K562 (cell line): ENCODE measurements around the gene ACACB. TPM values are rescaled to one million over a fixed set of nuclear protein-coding genes. Genes with fewer than 3 reads are reported as not detected.

Experiments
- ATAC-seq: fragments of 200-7000 bp; cut with Tn5 transposase; 3 replicates; pipeline ENCODE4 v1.9.1; 2020; ENCODE audit warnings: moderate library complexity
- BruUV-seq: library from RNA; stranded (reverse); fragments of 400-500 nt; replicated peaks from 2 replicates; lab custom pipeline; 2021; lab: Mats Ljungman, UMichigan
- CTCF ChIA-PET: fragments of 300-600 bp; formaldehyde crosslinking; extraction: SDS; loops from one replicate; lab custom pipeline; 2021; ENCODE audit warnings: low intra/inter-chr PET ratio; lab: Yijun Ruan, JAX
- POLR2A ChIA-PET: fragments of 300-600, 350-650 bp; sonication (Branson Sonifier 250); formaldehyde crosslinking; extraction: SDS; loops from one replicate; lab custom pipeline; 2021; ENCODE audit warnings: antibody characterized with exemption, inconsistent platforms; lab: Yijun Ruan, JAX
- DNase-seq, 4 experiments: peaks; one replicate each; pipeline versions ENCODE4 v3.0.0 to v3.0.0-alpha.2; 2011 to 2018; ENCODE audit warnings: low spot score in 3 of 4, mixed read lengths in 3 of 4; ENCODE audit errors: extremely low read depth in 1 of 4
- FAIRE-seq: peaks from 2 replicates; lab custom pipeline; 2011; peaks lifted over from hg19 to GRCh38; lab: Jason Lieb, UNC
- H2AFZ ChIP-seq: 2 replicates; pipeline ENCODE4 v1.6.0; 2011; ENCODE audit warnings: low read depth, low read length, control low read depth, inconsistent platforms
- H3K27ac ChIP-seq: fragments of 200-600 bp; 3 replicates; pipeline ENCODE4 v1.8.0; 2011; ENCODE audit warnings: low read depth, mild to moderate bottlenecking, control low read depth, inconsistent platforms, low read length, moderate library complexity, mixed read lengths; ENCODE audit errors: extremely low read depth
- H3K27me3 ChIP-seq, 2 experiments: fragments of 300-600 bp in 1 of 2; 2 replicates in 1 of 2; 3 replicates in 1 of 2; pipeline versions ENCODE4 v1.6.0 to v1.8.0; 2011; ENCODE audit warnings: inconsistent platforms in 2 of 2, low read length in 2 of 2, mild to moderate bottlenecking in 1 of 2, mixed read lengths in 1 of 2, moderate library complexity in 1 of 2; ENCODE audit not compliant: control insufficient read depth in 2 of 2, insufficient read depth in 2 of 2
- H3K36me3 ChIP-seq: fragments of 300-600 bp; 3 replicates; pipeline ENCODE4 v1.8.0; 2011; ENCODE audit warnings: mild to moderate bottlenecking, low read length, inconsistent platforms; ENCODE audit not compliant: control insufficient read depth, insufficient read depth
- H3K4me1 ChIP-seq, 2 experiments: fragments of 200-600 bp in 1 of 2; replicated peaks in 1 of 2; 2 replicates in 1 of 2; 3 replicates in 1 of 2; pipeline versions ENCODE4 v1.5.1 to v1.8.0; 2011; ENCODE audit warnings: inconsistent platforms in 2 of 2, low read length in 2 of 2, mild to moderate bottlenecking in 1 of 2, mixed read lengths in 1 of 2, moderate library complexity in 1 of 2; ENCODE audit not compliant: control insufficient read depth in 2 of 2, insufficient read depth in 2 of 2
- H3K4me2 ChIP-seq: 2 replicates; pipeline ENCODE4 v1.6.1; 2011; ENCODE audit warnings: low read length, control low read depth, inconsistent platforms, mixed read lengths; ENCODE audit not compliant: insufficient read depth
- H3K4me3 ChIP-seq: fragments of 200-600 bp; sonication (generic), shearing (Covaris generic); 2 replicates; pipeline ENCODE4 v1.5.1; 2016; ENCODE audit warnings: control low read depth, inconsistent platforms
- H3K79me2 ChIP-seq: fragments of 200-600 bp; 3 replicates; pipeline ENCODE4 v1.8.0; 2011; ENCODE audit warnings: low read length, inconsistent platforms; ENCODE audit not compliant: control insufficient read depth, insufficient read depth
- H3K9ac ChIP-seq, 2 experiments: 2 replicates each; pipeline versions ENCODE4 v1.6.0 to v1.6.1; 2011; ENCODE audit warnings: low read depth in 2 of 2, low read length in 2 of 2, control low read depth in 1 of 2, inconsistent platforms in 1 of 2, mild to moderate bottlenecking in 1 of 2, mixed read lengths in 1 of 2; ENCODE audit not compliant: insufficient read depth in 1 of 2
- H3K9me1 ChIP-seq: one replicate; pipeline ENCODE4 v1.6.0; 2011; ENCODE audit warnings: inconsistent platforms, mild to moderate bottlenecking, low read length, moderate library complexity; ENCODE audit not compliant: control insufficient read depth, insufficient read depth
- H3K9me3 ChIP-seq: replicated peaks from 2 replicates; pipeline ENCODE4 v1.5.1; 2011; ENCODE audit warnings: low read depth, low read length, inconsistent platforms; ENCODE audit not compliant: control insufficient read depth, insufficient read depth
- H4K20me1 ChIP-seq: replicated peaks from 2 replicates; pipeline ENCODE4 v1.6.1; 2011; ENCODE audit warnings: low read length, inconsistent platforms, mixed read lengths; ENCODE audit not compliant: control insufficient read depth, insufficient read depth
- E2F1 ChIP-seq: sonication (generic); formaldehyde crosslinking; IDR thresholded peaks from 2 replicates; pipeline ENCODE4 v1.8.1; 2023; ENCODE audit warnings: mild to moderate bottlenecking, missing genetic modification reagents, moderate library complexity
- ELF4 ChIP-seq: fragments of 450-650 bp; formaldehyde crosslinking; IDR thresholded peaks from 2 replicates; pipeline ENCODE4 v1.4.0; 2022; ENCODE audit warnings: missing genetic modification characterization
- ELK3 ChIP-seq: fragments of 450-650 bp; formaldehyde crosslinking; IDR thresholded peaks from 2 replicates; pipeline ENCODE4 v1.4.0; 2020; ENCODE audit warnings: mild to moderate bottlenecking
- ETV1 ChIP-seq: fragments of 450-650 bp; conservative IDR thresholded peaks from 2 replicates; pipeline ENCODE4 v1.6.1; 2016; ENCODE audit warnings: missing genetic modification characterization, control low read depth, low read depth, missing compliant biosample characterization
- MCM7 ChIP-seq, 2 experiments: fragments of 450-650 bp; IDR thresholded peaks; 2 replicates each; pipeline ENCODE4 v1.6.1; 2016 to 2018
- PTRF ChIP-seq: fragments of 450-650 bp; IDR thresholded peaks from 2 replicates; pipeline ENCODE4 v1.6.1; 2016; ENCODE audit warnings: mild to moderate bottlenecking, missing genetic modification characterization, missing compliant biosample characterization
- RBM39 ChIP-seq: fragments of 200-400 bp; formaldehyde crosslinking; optimal IDR thresholded peaks from 2 replicates; pipeline ENCODE3; 2018; ENCODE audit warnings: low read depth, low read length
- REST ChIP-seq, 2 experiments: fragments of 450-650 bp; formaldehyde crosslinking in 1 of 2; IDR thresholded peaks; 2 replicates each; pipeline versions ENCODE4 v1.4.0 to v1.6.1; 2014 to 2020; ENCODE audit warnings: mild to moderate bottlenecking in 2 of 2, borderline replicate concordance in 1 of 2, low read depth in 1 of 2
- TAF9B ChIP-seq: fragments of 450-650 bp; IDR thresholded peaks from 2 replicates; pipeline ENCODE4 v1.6.1; 2018; ENCODE audit warnings: mild to moderate bottlenecking; ENCODE audit not compliant: partially characterized antibody
- ZBTB8A ChIP-seq: fragments of 450-650 bp; IDR thresholded peaks from 2 replicates; pipeline ENCODE4 v1.6.1; 2018; ENCODE audit warnings: mild to moderate bottlenecking, moderate library complexity; ENCODE audit not compliant: partially characterized antibody
- ZNF12 ChIP-seq: sonication (generic); formaldehyde crosslinking; IDR thresholded peaks from 2 replicates; pipeline ENCODE4 v1.4.0; 2020; ENCODE audit warnings: mild to moderate bottlenecking, missing genetic modification reagents
- ZNF217 ChIP-seq: sonication (generic); formaldehyde crosslinking; IDR thresholded peaks from 2 replicates; pipeline ENCODE4 v1.8.0; 2022; ENCODE audit warnings: mild to moderate bottlenecking, missing genetic modification reagents
- ZNF589 ChIP-seq: fragments of 200-800 bp; sonication (Bioruptor generic); IDR thresholded peaks from 2 replicates; pipeline ENCODE4 v1.6.1; 2016; ENCODE audit warnings: low read depth, missing genetic modification characterization, missing compliant biosample characterization
- WGBS: fragments of 100-300 bp; shearing (Covaris generic); methylation state at CpG from one replicate; pipeline ENCODE4 v1.1.6; 2016; ENCODE audit warnings: low coverage, mixed read lengths; ENCODE audit not compliant: insufficient coverage; ENCODE audit errors: missing lambda C conversion rate; 5-methylcytosine and 5-hydroxymethylcytosine counted together
- in situ Hi-C: fragments of 300-500 bp; cut with MboI; formaldehyde crosslinking; loops from 4 replicates; pipeline ENCODE4 v1.15.0; 2018; ENCODE audit warnings: inconsistent platforms, mixed read lengths
- intact Hi-C: fragments of 100-400 bp; cut with micrococcal nuclease; formaldehyde crosslinking; loops from 2 replicates; pipeline ENCODE4 v1.14.2; 2022
- polyA plus RNA-seq, 8 experiments: library from polyadenylated mRNA; depleted of rRNA in 4 of 8; stranded (reverse) in 5 of 8; unstranded in 3 of 8; fragments of >200 nt; fragmentation: Nextera tagmentation in 2 of 8; fragmentation: Illumina TruSeq in 1 of 8; extraction: Ambion mirVana in 2 of 8; extraction: Trizol in 1 of 8; gene quantifications; 2 replicates each; pipeline versions ENCODE4 v1.2.1 to v1.2.3, GENCODE V29; 2011 to 2014; ENCODE audit warnings: inconsistent platforms in 1 of 8, missing spikeins in 1 of 8
- total RNA-seq, 7 experiments: library from RNA; depleted of rRNA in 6 of 7; stranded (reverse); fragments of >200 nt in 6 of 7; fragmentation: Illumina TruSeq in 2 of 7; extraction: Trizol in 2 of 7; gene quantifications; 2 replicates each; pipeline versions ENCODE4 v1.2.1 to v1.2.3, GENCODE V29; 2011 to 2021; ENCODE audit warnings: low replicate concordance in 1 of 7

ACACB gene
- total and polyA plus RNA-seq, 9 of the 15 experiments (the other 6 are each of a cell fraction or from before 2014, with no cell fraction given) = 0.10 to 2.5 (median 0.83) TPM

- no peaks in the 10 kb centered on the region for H3K36me3 ChIP-seq
- H3K27me3 ChIP-seq = peaks cover 7 to 24% of the 10 kb centered on the region in 2 experiments; a peak in 4 of 5 replicates
- H3K4me2 ChIP-seq = no peak overlapping the region
- in situ Hi-C loops (no loop called here), intact Hi-C loops (no loop called here)
- H3K4me1 ChIP-seq = peaks cover 0 to under 1% of the 10 kb centered on the region in 2 experiments; a peak in 1 of 5 replicates
- ChIA-PET CTCF (no interaction called here), POLR2A (interaction anchor here (0.6 to 1.1 kb wide), 2 partner anchors 13 to 367 kb away, joined by 3 read pairs; no protein-coding TSS in a partner anchor)
- H2AFZ ChIP-seq = no peak overlapping the region
- H3K9ac ChIP-seq = no peak overlapping the region
- FAIRE-seq (no peak), ATAC-seq (no peak), DNase-seq (no peak)
- H3K9me3 ChIP-seq = no peaks in the 10 kb centered on the region
- BruUV-seq = no TSS peak
- H3K9me1 ChIP-seq = no peaks in the 10 kb centered on the region
- H3K27ac ChIP-seq = no peak overlapping the region
- 3% methylated on average over 3 of the region's 3 CpGs for WGBS
- no peaks in the 10 kb centered on the region for H4K20me1 ChIP-seq
- no peak overlapping the region for H3K4me3 ChIP-seq
- H3K79me2 ChIP-seq = no peaks in the 10 kb centered on the region
- TF ChIP-seq RBM39 = no peak
- no peak for TF ChIP-seq PTRF (tag)
- no peak for TF ChIP-seq ELF4 (CRISPR knock-in tag)
- no peak for TF ChIP-seq ZNF12 (CRISPR knock-in tag)
- TF ChIP-seq ZNF589 (CRISPR knock-in tag) = no peak
- no peak for TF ChIP-seq TAF9B
- TF ChIP-seq ETV1 (tag) = no peak
- TF ChIP-seq ZBTB8A = no peak
- no peak for TF ChIP-seq ELK3 (CRISPR knock-in tag)
- TF ChIP-seq ZNF217 (CRISPR knock-in tag) = no peak
- no peak for TF ChIP-seq MCM7 (IDR thresholded peaks at IDR 0.05)
- no peak for TF ChIP-seq E2F1 (CRISPR knock-in tag)
- no peak for TF ChIP-seq REST (IDR thresholded peaks at IDR 0.05; ENCODE audit: borderline replicate concordance)
- TF ChIP-seq REST (CRISPR knock-in tag; IDR thresholded peaks at IDR 0.05; ENCODE audit: low read depth) = no peak
These were observed 97.7 kb downstream of the ACACB start for GRCh38 chr12:109214131-109214530.
